Measurements from ENCODE around the gene STRADB. TPM values are rescaled to one million over a fixed set of nuclear protein-coding genes. Genes with fewer than 3 reads are reported as not detected.

Gene STRADB
- total RNA-seq, 1 experiment from 2014 or later = 17.4 TPM

- ChIA-PET RAD21 (ENCODE audit: low non-redundant PET in 1 of 2, low total read pairs in 2 of 2, uncharacterized antibody in 2 of 2, unreplicated experiment in 2 of 2) (no interaction called here), POLR2A (no interaction called here), CTCF (no interaction called here)
- ATAC-seq (no peak), DNase-seq (ENCODE audit: low read depth, low spot score) (no peak)
- Histone ChIP-seq H2AFZ (ENCODE audit: low read depth, low read length, poor library complexity, severe bottlenecking) (no peak overlapping the region), H3K4me1 (ENCODE audit: control insufficient read depth in 1 of 2, insufficient read depth in 2 of 2, low read length in 2 of 2) (peaks cover 3 to 28% of the 10 kb centered on the region in 2 experiments), H3K9ac (ENCODE audit: low read length) (no peak overlapping the region), H3K36me3 (ENCODE audit: control insufficient read depth in 1 of 2, insufficient read depth in 2 of 2, low read length in 2 of 2) (no peaks in the 10 kb centered on the region), H3K79me2 (ENCODE audit: insufficient read depth, low read length) (no peaks in the 10 kb centered on the region), H3K27ac (ENCODE audit: low read depth, low read length) (no peak overlapping the region), H3K9me2 (ENCODE audit: insufficient read depth) (no peaks in the 10 kb centered on the region; the same call in 1 of the 2 replicates), H3K27me3 (ENCODE audit: insufficient read depth, low read length) (no peaks in the 10 kb centered on the region), H3K4me3 (replicated peaks in 1 of 2; ENCODE audit: low read depth in 1 of 2, low read length in 2 of 2) (no peak overlapping the region), H3K4me2 (ENCODE audit: low read length) (no peak overlapping the region), H3K9me3 (ENCODE audit: control insufficient read depth in 1 of 2, insufficient read depth in 1 of 2, low read depth in 1 of 2, low read length in 2 of 2) (no peaks in the 10 kb centered on the region), H4K20me1 (ENCODE audit: insufficient read depth) (no peaks in the 10 kb centered on the region)
- BruUV-seq (replicated peaks) = no TSS peak
- intact Hi-C loops (cut with micrococcal nuclease) = no loop called here
- no peak for TF ChIP-seq FOSL1 (IDR thresholded peaks at IDR 0.05; ENCODE audit: low read depth)
- TF ChIP-seq EGR1 (IDR thresholded peaks at IDR 0.05; ENCODE audit: low read depth) = no peak
- no peak for TF ChIP-seq EZH2 (IDR thresholded peaks at IDR 0.05)
- TF ChIP-seq ZFX (IDR thresholded peaks at IDR 0.05) = no peak
- TF ChIP-seq JUND (IDR thresholded peaks at IDR 0.05) = no peak
- no peak for TF ChIP-seq ZBTB33 (IDR thresholded peaks at IDR 0.05; ENCODE audit: extremely low read depth, insufficient replicate concordance, low read length)
- TF ChIP-seq SP1 (IDR thresholded peaks at IDR 0.05; ENCODE audit: low read depth) = no peak
- TF ChIP-seq RAD21 (IDR thresholded peaks at IDR 0.05; ENCODE audit: low read depth) = no peak
- TF ChIP-seq CEBPB (IDR thresholded peaks at IDR 0.05; ENCODE audit: low read depth) = no peak
- TF ChIP-seq REST (IDR thresholded peaks at IDR 0.05; ENCODE audit: low read depth) = no peak
- TF ChIP-seq, protein P1, sequence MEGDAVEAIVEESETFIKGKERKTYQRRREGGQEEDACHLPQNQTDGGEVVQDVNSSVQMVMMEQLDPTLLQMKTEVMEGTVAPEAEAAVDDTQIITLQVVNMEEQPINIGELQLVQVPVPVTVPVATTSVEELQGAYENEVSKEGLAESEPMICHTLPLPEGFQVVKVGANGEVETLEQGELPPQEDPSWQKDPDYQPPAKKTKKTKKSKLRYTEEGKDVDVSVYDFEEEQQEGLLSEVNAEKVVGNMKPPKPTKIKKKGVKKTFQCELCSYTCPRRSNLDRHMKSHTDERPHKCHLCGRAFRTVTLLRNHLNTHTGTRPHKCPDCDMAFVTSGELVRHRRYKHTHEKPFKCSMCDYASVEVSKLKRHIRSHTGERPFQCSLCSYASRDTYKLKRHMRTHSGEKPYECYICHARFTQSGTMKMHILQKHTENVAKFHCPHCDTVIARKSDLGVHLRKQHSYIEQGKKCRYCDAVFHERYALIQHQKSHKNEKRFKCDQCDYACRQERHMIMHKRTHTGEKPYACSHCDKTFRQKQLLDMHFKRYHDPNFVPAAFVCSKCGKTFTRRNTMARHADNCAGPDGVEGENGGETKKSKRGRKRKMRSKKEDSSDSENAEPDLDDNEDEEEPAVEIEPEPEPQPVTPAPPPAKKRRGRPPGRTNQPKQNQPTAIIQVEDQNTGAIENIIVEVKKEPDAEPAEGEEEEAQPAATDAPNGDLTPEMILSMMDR (IDR thresholded peaks at IDR 0.05 in 2 of 3, conservative IDR thresholded peaks at IDR 0.05 in 1 of 3; ENCODE audit: borderline replicate concordance in 1 of 3, insufficient read depth in 1 of 3, low read depth in 2 of 3, low read length in 2 of 3) = no peak
- TF ChIP-seq CBX3 (IDR thresholded peaks at IDR 0.05; ENCODE audit: low read depth) = no peak
- TF ChIP-seq ATF3 (IDR thresholded peaks at IDR 0.05) = no peak
- no peak for TF ChIP-seq YY1 (IDR thresholded peaks at IDR 0.05; ENCODE audit: extremely low read depth, insufficient replicate concordance, low read depth, low read length)
- TF ChIP-seq SRF (IDR thresholded peaks at IDR 0.05; ENCODE audit: low read depth) = no peak
- TF ChIP-seq TCF7L2 (IDR thresholded peaks at IDR 0.05; ENCODE audit: borderline replicate concordance, extremely low read depth, insufficient read depth, insufficient read length) = no peak
- TF ChIP-seq SIN3A (IDR thresholded peaks at IDR 0.05; ENCODE audit: low read depth) = no peak
Observed at GRCh38 chr2:201467666-201468065, 16.1 kb downstream of the STRADB start.

All from HCT116 (cell line).